Ectodermal cell (in vitro differentiated cells): ENCODE data around the gene MED25.

Experiments used
- H3K27ac ChIP-seq: 2 replicates; pipeline ENCODE4 v1.7.0; 2013; ENCODE audit warnings: mild to moderate bottlenecking, low read depth, low read length; ENCODE audit not compliant: insufficient read depth, poor library complexity, severe bottlenecking
- H3K27me3 ChIP-seq: 2 replicates; pipeline ENCODE4 v1.7.0; 2013; ENCODE audit warnings: mild to moderate bottlenecking, low read length; ENCODE audit not compliant: insufficient read depth, control insufficient read depth, poor library complexity, severe bottlenecking
- H3K36me3 ChIP-seq: one replicate; pipeline ENCODE4 v1.7.0; 2013; ENCODE audit warnings: low read length; ENCODE audit not compliant: control insufficient read depth, insufficient read depth
- H3K4me1 ChIP-seq: one replicate; pipeline ENCODE4 v1.7.0; 2013; ENCODE audit warnings: low read length; ENCODE audit not compliant: control insufficient read depth, insufficient read depth
- H3K4me3 ChIP-seq: 2 replicates; pipeline ENCODE4 v1.7.0; 2013; ENCODE audit warnings: low read depth, low read length, control low read depth; ENCODE audit not compliant: insufficient read depth
- H3K9me3 ChIP-seq: 2 replicates; pipeline ENCODE4 v1.7.0; 2013; ENCODE audit warnings: mild to moderate bottlenecking, low read length, moderate library complexity; ENCODE audit not compliant: control insufficient read depth
- WGBS, 2 experiments: methylation state at CpG; one replicate each; pipeline ENCODE4 v1.1.7; 2013; ENCODE audit warnings: missing lambda C conversion rate in 2 of 2; 5-methylcytosine and 5-hydroxymethylcytosine counted together

MED25 gene

DNA sequence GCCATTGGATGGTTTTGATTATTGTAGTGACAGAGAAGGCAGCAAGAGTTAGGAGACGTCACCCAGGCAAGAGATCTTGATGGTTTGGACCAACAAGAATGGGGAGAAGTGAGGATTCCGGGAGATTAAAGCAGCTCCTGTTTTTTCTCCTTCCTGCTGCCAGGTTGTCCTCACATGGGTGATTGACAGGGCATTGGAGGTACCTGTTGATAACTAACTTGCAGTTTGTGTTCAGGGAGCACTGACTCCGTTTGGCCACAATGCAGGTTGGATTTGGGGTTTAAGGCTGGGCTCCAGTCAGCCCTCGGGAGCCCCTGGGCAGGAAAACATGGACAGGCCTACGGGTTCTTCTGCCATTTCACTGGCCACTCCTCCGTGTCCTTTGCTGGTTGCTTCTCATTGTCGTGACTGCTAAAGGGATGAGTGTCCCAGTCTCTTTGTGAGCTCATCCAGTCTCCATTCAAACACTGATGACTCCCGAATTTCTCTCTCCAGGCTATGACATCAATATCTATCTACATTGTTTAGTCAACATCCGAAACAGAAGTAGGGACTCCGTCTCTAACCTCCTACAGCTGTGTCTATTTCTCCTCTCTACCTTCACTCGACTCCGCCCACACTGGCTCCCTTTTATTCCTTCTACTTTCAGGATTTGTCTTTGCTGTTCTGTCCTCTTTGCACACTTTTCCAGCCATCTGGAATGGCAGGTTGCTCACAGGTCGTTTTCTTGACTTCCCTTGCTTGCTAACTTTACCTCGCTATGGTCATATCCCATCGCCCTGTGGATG, 31.5 kb downstream of the MED25 start:
- no peaks in the 10 kb centered on the region for H3K27me3 ChIP-seq
- peaks cover 24% of the 10 kb centered on the region for H3K4me1 ChIP-seq
- 91 to 92% methylated on average over 15 of the region's 15 CpGs for WGBS, 2 experiments
- peaks cover 5% of the 10 kb centered on the region for H3K36me3 ChIP-seq
- H3K4me3 ChIP-seq = peak overlapping the region; percentile 62
- no peaks in the 10 kb centered on the region for H3K9me3 ChIP-seq
- no peak overlapping the region for H3K27ac ChIP-seq

DNA sequence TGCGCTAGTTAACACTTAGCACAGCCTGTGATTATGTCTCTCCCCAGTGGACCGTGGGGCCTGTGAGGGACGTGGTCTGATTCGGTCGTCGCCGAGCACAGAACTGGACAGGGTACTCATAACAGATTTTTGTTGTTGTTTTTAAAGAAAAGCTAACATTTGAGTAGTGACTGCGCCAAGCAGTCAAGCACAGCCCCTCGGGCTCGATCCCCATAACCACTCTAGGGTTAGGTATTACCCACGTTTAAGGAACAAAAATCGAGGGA, 32.1 kb downstream of the MED25 start:
- Histone ChIP-seq H3K27me3 (no peaks in the 10 kb centered on the region), H3K9me3 (no peaks in the 10 kb centered on the region), H3K4me1 (peaks cover 24% of the 10 kb centered on the region), H3K27ac (peak overlapping the region; percentile 95), H3K4me3 (peak overlapping the region; percentile 62), H3K36me3 (peaks cover 9% of the 10 kb centered on the region)
- 72 to 73% methylated on average over 12 of the region's 12 CpGs for WGBS, 2 experiments

GRCh38 chr19:49850487-49851342, 32.6 kb downstream of the MED25 start, which contains the start of gene PTOV1:
PTOV1 (plus strand) TSS chr19:49851159.
- Histone ChIP-seq H3K4me3 (peak within 1 kb of the TSS; percentile 62), H3K27me3 (no peaks in the 10 kb centered on the region), H3K9me3 (no peaks in the 10 kb centered on the region), H3K27ac (peak within 1 kb of the TSS; percentile 95), H3K4me1 (peaks cover 24% of the 10 kb centered on the region), H3K36me3 (peaks cover 14% of the 10 kb centered on the region)
- WGBS, 2 experiments = 3% methylated on average over 98 of the region's 98 CpGs

DNA sequence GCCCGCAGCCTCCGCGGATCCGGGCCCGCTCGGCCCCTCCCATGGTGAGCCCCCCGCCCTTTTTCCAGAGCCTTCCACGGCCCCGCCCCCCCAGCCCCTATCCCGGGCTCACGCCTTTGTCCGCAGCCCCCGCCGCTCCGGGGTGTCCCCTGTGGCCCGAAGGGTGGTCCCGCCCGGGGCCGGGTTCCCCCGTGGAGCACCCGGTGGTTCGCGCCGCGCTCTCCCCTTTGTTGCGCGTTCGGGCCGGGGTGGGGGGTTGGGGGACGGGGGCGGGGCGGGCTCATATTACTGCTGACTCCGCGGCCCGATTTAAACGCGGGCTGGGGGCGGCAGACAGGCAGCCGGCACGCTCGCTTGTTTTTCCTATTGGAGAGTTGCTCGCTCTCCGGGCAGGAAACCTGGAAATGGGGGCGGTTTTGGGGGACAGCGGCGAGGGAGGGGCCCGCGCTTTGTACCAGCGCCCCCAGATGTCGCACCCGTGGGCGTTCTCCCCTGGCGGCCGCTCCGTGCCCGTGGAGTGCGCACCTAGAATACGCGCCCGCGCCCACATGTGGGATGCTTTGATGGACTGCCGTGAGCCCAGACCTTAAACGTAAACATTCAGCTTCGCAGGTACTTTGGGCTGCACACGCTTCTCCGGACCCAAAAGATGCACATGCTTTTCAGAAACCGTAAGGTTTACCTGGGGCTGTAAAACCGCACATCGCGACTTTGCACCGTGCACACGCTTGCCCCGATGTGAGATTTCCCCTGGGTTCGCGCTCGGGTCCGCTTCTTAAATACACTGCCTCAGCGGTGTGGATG, 33.6 kb downstream of the MED25 start:
- H3K27ac ChIP-seq = peak overlapping the region; percentile 95
- WGBS, 2 experiments = 2 to 3% methylated on average over 78 of the region's 78 CpGs
- peaks cover 24% of the 10 kb centered on the region for H3K4me1 ChIP-seq
- H3K36me3 ChIP-seq = peaks cover 23% of the 10 kb centered on the region
- no peaks in the 10 kb centered on the region for H3K27me3 ChIP-seq
- H3K4me3 ChIP-seq = peak overlapping the region; percentile 62
- no peaks in the 10 kb centered on the region for H3K9me3 ChIP-seq

DNA sequence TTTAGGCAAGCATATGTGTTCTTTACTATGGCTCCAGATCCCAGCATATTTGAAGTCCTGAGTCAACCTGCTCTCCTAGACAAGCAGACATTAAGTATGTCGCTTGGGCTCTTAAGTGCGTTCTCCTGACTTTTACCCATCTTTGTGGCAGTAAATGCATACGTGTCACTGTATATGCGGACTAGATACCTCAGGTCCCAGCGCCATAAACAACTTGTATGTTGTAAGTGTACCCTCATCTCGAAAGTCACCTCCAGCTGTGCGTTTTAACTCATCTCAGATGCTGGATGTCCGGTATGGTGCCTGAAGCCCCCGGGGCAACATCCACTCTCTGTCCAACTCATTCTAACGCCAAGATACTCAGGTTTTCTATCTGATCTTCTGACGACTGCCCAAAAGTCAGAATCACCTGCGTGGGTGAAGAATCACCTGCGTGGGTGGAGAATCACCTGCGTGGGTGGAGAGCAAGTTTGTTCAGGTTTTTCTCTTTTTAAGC, 34.6 kb downstream of the MED25 start:
- WGBS, 2 experiments = 92% methylated on average over 14 of the region's 14 CpGs
- Histone ChIP-seq H3K36me3 (peaks cover 33% of the 10 kb centered on the region), H3K4me1 (peaks cover 24% of the 10 kb centered on the region), H3K9me3 (no peaks in the 10 kb centered on the region), H3K4me3 (peak overlapping the region; percentile 62), H3K27ac (no peak overlapping the region), H3K27me3 (no peaks in the 10 kb centered on the region)

DNA sequence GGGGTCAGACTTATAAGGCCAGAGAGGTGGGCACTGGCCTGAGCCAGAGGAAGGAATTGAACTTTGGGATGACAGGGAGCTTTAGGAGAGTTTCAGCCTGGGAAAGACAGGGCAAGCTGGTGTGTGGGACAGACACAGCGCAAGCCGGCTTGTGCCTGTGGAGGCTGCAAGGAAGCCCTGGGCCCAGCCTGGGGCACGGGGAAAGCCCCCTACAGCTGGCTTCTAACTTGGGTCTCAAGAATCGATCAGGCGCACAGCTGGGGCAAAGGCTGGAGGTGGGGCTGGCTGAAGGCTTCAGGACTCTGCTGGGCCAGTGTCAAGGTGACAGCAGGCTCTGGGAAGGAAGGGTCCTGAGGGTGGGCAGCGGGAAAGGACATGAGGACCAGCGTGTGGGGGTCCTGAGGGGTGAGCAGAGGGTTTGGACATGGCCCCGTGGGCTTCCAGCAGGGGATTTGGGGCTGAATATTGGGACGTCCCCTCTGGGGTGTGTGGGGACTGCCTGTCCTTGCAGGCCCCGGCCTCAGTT, 35.8 kb downstream of the MED25 start:
- H3K4me1 ChIP-seq = peaks cover 24% of the 10 kb centered on the region
- WGBS, 2 experiments = 93 to 94% methylated on average over 10 of the region's 10 CpGs
- H3K27me3 ChIP-seq = no peaks in the 10 kb centered on the region
- peaks cover 44% of the 10 kb centered on the region for H3K36me3 ChIP-seq
- H3K27ac ChIP-seq = no peak overlapping the region
- H3K4me3 ChIP-seq = no peak overlapping the region
- no peaks in the 10 kb centered on the region for H3K9me3 ChIP-seq

DNA sequence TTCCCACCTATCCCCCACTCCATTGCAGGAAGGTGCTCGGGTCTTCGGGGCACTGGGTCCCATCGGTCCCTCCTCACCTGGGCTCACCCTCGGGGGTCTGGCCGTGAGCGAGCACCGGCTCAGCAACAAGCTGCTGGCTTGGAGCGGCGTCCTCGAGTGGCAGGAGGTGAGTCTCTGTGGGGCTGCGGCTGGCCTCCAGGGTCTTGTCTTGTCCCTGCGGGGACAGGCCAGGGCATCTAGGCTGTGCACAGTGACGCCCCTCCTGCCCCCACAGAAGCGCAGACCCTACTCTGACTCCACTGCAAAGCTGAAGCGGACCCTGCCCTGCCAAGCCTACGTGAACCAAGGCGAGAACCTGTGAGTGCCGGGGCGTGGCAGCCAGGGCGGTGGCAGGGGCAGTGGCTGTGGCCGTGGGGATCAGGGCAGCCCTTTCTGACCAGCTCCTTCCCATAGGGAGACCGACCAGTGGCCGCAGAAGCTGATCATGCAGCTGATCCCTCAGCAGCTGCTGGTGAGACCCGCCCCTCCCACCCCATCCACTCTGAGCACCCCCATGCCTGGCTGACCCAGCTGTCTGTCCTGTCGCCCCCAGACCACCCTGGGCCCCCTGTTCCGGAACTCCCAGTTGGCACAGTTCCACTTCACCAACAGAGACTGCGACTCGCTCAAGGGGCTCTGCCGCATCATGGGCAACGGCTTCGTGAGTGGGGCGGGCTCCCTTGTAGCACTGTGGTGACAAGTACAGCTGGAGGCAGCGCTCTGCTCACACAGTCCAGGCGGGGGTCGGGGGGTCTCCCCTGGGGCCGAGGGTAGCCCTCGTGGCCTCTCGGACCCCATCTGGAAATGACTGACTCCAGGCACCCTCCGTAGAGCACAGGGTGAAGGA, 36.5 kb downstream of the MED25 start:
- H3K27me3 ChIP-seq = no peaks in the 10 kb centered on the region
- no peak overlapping the region for H3K27ac ChIP-seq
- H3K9me3 ChIP-seq = no peaks in the 10 kb centered on the region
- peaks cover 24% of the 10 kb centered on the region for H3K4me1 ChIP-seq
- H3K4me3 ChIP-seq = no peak overlapping the region
- peaks cover 46% of the 10 kb centered on the region for H3K36me3 ChIP-seq
- 95 to 96% methylated on average over 39 of the region's 39 CpGs for WGBS, 2 experiments

DNA sequence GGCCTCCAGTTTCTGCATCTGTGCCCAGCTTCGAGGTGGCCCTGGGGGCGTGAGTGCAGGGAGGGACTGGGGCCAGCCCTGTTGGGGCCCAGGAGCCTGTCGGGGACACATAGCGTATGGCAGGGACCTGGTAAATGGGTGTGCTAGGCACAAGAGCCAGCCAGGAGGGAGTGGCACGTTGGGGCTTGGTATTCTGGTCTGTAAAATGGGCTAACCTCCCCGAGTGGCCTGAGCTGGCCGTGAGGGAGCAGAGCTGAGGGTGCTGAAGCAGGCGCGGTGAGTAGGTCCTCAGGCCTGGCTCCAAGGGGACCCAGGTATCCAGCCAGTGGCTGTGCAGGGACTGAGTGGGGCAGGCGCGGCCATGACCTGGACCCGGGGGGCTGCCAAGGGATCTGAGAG, 37.2 kb downstream of the MED25 start:
- Histone ChIP-seq H3K36me3 (peaks cover 48% of the 10 kb centered on the region), H3K9me3 (no peaks in the 10 kb centered on the region), H3K27ac (no peak overlapping the region), H3K4me1 (peaks cover 20% of the 10 kb centered on the region), H3K4me3 (no peak overlapping the region), H3K27me3 (no peaks in the 10 kb centered on the region)
- 95 to 96% methylated on average over 12 of the region's 12 CpGs for WGBS, 2 experiments
